Neural progenitor cell (in vitro differentiated cells): ENCODE data around the gene TLR9.

Experiments
- EZH2 ChIP-seq: fragments of 200-600 bp; sonication (generic); IDR thresholded peaks from 2 replicates; pipeline ENCODE4 v1.6.1; 2017; ENCODE audit warnings: antibody characterized with exemption, mild to moderate bottlenecking, moderate library complexity
- TF ChIP-seq, protein P1 (sequence below): fragments of 200-600 bp; sonication (generic); IDR thresholded peaks from 2 replicates; pipeline ENCODE4 v1.5.1; 2017; ENCODE audit warnings: antibody characterized with exemption, mild to moderate bottlenecking

DNA sequence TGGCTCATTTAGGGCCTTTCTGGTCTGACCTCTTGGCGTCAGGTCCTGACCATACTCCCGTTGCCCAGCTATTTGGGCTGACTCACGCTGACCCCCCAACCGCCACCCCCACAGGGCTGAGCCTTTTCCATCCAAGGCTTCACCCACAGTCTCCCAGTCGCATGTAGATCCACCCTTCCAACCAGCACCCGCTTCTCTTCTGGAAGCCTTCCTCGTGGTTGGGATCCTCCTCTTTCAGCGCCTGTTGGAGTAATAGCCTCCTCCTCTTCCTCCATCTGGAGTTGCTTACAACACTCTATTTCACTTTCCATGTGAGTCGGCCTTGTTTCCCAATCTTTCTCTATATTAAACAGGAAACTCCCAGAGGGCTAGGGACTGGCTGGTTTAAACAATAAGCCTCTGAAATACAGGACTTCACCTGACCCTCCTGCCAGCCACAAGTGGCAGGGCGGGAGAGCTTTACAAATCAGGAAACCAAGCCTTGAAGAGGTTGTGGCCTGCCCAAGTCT lies 29.6 kb downstream of the TLR9 start:
- TF ChIP-seq, protein P1, sequence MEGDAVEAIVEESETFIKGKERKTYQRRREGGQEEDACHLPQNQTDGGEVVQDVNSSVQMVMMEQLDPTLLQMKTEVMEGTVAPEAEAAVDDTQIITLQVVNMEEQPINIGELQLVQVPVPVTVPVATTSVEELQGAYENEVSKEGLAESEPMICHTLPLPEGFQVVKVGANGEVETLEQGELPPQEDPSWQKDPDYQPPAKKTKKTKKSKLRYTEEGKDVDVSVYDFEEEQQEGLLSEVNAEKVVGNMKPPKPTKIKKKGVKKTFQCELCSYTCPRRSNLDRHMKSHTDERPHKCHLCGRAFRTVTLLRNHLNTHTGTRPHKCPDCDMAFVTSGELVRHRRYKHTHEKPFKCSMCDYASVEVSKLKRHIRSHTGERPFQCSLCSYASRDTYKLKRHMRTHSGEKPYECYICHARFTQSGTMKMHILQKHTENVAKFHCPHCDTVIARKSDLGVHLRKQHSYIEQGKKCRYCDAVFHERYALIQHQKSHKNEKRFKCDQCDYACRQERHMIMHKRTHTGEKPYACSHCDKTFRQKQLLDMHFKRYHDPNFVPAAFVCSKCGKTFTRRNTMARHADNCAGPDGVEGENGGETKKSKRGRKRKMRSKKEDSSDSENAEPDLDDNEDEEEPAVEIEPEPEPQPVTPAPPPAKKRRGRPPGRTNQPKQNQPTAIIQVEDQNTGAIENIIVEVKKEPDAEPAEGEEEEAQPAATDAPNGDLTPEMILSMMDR: no peak
- TF ChIP-seq EZH2: no peak
